NCI-H526 treated with DMSO at 0.1 percent for 48 hours (cell line): ENCODE data around the gene CAPN12.

Source experiments
- DNase-seq: peaks from one replicate; lab custom pipeline; 2025; lab: John Stamatoyannopoulos, UW

The CAPN12 gene

DNA sequence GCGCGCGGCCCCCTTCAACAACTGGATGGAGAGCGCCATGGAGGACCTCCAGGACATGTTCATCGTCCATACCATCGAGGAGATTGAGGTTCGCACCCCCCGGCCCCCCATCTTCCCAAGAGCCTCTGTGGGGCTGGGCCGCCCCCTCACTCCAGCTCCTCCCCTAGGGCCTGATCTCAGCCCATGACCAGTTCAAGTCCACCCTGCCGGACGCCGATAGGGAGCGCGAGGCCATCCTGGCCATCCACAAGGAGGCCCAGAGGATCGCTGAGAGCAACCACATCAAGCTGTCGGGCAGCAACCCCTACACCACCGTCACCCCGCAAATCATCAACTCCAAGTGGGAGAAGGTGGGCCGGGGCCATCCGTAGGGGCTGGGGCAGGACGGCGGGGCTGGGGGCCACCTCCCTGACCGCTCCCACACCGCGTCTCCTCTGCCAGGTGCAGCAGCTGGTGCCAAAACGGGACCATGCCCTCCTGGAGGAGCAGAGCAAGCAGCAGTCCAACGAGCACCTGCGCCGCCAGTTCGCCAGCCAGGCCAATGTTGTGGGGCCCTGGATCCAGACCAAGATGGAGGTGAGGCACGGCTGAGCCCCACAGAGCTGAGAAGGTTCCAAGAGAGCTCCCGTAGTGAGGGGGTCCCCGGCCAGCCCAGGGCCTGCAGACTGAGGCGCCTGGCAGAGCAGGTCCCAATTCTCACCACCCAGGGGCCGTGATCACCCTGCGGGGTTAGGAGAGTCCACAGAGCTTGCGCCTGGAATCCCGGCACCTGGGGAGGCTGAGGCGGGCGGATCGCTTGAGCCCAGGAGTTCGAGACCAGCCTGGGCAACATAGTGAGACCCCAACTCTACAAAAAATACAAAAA is 20.1 kb downstream of the CAPN12 start:
- no peak for DNase-seq

DNA sequence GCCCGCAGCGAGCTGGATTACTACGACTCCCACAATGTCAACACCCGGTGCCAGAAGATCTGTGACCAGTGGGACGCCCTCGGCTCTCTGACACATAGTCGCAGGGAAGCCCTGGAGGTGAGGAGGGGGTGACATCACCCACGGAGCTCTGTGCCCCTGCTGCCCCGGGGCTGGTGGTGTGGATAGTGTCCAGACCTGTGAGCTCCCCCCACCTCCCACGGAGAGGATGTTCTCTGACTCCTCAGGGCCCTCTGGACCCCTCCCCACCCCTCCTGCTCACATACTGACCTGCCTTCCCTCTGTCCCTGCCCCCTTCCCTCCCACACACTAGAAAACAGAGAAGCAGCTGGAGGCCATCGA is 20.7 kb downstream of the CAPN12 start:
- no peak for DNase-seq

DNA sequence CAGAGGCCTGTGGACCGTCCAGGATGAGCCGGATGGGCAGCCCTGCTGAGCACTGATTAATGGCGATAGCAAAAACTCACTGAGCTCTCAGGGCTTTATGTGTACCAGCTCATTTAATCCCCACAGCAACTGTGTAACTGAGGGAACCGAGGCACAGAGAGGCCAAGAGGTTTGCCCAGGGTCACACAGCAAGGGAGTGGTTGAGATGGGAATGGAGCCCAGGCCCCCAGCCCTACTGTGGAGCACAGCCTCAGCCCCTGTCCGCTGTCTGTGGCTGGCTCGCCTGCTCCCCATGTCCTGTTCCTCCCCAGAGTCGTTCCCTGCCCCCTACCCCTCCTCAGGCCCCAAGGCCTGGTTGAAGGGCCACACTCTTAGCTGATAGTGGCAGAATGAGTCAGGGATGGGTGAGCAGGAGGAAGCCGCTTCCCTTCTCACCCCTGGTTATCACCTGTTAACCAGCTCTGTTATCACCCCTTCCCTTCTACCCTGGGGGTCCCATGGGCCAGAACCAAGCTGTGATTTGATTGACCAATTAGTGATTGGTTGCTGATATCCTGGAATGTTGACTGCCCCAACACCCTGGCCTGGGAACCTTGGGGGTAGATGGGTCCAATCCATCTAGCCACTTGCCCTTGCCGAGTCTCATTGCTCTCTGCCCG is 21.2 kb downstream of the CAPN12 start:
- DNase-seq: no peak

DNA sequence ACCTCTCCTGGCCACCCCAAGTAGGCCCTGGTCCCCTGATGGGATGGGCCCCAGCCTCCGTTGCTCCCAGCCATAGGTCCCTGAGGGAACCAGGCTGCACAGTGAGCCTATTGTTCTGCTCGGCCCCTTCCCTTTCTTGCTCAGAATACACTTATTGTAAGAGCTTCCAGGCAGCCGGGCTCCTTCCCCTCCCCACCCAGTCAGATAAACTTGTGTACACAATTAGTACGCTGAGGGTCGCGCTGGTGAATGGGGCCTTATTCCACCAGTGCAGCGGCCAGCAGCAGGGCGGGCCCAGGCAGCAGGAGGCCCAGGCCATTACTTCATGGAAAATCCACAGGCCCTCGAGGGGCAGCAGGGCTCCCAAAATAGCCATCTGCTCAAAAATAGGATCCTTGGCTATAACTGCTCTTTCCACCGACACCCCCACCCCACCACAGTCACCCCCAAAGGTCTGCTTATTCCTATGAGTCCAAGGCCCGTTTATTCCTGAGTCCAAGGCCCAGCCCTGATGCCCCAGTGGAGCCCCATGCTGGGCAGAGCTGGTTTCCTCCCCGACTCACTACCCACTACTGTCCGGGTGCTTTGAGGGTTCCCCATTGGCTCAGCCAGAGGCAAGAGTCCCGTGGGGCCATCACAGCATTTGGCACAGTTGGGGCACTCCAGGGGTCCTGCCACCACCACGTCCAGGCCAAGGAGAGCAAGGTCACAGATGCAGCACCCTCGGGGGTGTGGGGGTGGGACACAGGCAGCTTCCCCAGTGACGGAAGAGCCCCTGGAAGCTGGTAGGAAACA is 22.1 kb downstream of the CAPN12 start:
- peak; percentile 88 for DNase-seq

DNA sequence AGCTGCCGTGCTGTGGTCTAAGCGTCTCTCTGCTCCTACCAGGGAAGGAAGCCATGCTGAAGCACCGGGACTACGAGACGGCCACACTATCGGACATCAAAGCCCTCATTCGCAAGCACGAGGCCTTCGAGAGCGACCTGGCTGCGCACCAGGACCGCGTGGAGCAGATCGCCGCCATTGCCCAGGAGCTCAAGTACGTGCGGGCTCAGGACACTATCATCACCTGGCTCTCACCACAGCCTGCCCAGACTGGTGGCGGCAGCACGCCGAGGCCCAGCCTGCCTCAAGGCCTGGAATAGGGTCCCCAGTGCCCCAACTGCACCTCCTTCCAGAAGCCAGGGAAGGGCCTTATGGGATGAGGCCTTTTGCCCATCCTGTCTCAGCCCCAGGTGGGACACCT is 22.8 kb downstream of the CAPN12 start:
- no peak for DNase-seq

DNA sequence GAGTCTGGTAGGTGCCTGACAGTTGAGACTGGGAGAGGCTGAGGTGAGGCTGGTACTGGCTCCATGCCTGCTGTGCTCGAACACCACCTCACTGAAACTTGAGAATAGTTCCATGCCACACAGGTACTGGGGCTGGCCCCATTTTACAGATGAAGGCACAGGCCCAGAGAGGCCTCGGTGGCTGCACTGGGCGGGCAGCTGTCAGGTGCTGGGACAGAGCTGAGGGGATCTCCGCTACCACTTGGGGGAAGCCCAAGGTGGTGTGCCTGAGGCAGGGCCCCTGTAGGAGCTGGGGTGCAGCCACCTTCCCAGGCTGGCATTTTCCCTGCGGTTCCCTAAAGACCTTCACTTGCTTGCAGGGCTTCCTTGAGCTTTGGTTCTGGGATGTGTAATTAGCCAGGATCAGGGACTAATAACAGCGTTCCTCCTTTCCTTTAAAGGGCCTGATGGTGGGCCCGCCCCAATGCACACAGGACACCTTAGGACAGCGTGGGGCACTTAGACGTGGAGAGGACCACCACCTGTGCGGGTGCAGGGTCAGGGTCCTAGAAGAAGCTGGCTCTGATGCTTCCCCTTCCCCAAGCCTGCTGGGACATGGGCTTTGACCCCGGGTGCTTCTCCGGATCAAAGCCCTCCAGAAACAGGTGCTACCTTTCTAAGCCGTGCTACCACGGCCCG is 23.6 kb downstream of the CAPN12 start:
- no peak for DNase-seq

DNA sequence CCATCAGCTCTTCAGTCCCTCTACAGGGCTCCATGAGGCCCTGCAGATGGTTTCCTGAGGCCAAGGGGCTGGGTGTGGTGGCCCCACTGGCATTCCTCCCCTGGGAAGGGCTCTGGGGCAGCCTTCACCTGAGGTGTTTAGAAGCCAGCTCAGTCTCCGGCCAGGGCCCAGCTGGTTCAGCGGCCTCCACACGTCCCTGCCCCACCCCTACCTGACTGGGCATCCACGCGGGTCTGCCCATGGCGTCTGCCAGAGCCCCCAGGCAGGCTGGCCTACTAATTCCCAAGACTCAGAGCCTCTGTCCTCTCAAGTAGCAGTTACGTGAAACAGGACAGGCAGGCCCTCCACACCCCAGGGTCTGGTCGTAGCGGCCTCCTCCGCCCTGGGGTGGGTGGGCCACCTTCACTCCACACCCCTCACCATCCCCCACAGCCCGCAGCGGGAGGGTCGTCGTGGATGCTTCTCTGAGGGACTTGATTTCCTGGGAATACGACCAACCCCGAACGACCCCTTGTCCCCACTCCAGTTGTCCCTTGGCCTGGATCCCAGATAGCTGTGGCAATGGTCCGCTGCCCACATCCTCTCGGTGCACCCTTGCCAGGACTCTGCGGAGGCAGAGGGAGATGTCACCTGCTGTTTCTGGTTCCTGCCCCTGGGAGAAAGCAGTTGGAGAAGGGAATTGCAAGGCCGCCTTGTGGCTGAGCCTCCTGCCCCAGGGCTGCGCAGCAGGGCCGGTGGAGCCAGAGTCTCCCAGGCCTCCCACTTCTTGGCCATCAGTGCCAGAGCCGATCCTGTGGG is 24.3 kb downstream of the CAPN12 start:
- DNase-seq: no peak

DNA sequence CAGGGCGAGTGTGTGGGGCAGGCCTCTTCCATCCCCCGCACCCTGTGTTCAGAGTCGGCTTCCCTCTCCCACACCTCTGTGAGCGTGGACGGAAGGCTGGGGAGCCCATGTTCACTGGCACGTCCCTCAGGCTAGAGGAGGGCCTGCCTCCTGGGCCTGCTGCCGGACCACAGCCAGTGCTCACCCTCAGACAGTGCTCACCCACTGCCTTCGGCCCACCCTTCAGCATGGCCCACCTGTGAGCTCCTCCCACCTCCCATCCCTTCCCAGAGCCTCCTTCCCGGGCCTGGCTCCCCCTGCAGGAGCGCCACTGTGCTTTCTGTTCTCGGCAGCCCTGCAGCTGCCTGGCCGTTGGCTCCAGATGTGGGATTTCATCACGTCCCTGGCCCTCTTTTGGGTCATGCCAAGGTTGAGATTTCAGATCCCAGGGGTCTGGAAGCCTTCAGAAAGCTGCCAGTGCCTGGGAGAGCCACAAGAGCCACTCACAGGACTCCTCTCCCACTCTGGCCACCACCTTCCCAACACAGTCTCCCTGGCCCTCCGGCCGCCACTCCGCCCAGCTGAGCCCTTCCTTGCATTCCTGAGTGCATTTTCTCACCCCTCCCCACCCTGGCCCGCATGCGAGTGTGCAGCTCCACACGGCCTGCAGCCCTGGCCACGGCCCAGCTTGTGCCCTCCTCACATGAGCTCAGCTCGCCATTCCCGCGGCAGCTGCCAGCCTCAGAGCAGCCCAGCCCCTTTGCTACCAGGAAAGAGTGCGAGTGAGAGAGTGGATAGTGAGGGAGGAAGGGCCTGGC is 25.3 kb downstream of the CAPN12 start:
- DNase-seq: no peak

DNA sequence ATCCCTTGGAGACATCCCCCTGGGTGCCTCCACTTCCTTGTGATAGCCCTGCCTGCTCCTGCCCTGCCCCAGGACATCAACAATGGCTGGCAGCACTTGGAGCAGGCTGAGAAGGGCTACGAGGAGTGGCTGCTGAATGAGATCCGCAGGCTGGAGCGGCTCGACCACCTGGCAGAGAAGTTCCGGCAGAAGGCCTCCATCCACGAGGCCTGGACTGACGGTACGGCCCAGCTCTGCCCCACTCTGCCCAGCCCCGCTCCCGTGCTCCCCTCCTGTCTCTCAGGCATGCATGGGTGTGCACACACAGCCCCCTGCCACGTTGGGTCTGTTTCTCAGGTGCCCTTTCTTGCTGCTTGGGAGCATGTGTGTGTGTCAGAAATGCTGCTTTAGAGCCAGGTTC is 26.4 kb downstream of the CAPN12 start:
- DNase-seq: no peak

DNA sequence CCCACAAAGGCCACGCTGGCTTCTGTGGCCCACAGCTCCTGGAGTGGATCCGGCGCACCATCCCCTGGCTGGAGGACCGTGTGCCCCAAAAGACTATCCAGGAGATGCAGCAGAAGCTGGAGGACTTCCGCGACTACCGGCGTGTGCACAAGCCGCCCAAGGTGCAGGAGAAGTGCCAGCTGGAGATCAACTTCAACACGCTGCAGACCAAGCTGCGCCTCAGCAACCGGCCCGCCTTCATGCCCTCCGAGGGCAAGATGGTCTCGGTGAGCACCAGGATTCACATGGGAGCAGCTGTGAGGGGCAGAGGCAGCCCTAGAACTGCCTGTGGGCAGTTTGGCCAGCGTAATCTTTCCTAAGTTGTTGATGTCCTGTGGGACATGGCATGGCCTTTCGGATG is 27.2 kb downstream of the CAPN12 start:
- DNase-seq: no peak

DNA sequence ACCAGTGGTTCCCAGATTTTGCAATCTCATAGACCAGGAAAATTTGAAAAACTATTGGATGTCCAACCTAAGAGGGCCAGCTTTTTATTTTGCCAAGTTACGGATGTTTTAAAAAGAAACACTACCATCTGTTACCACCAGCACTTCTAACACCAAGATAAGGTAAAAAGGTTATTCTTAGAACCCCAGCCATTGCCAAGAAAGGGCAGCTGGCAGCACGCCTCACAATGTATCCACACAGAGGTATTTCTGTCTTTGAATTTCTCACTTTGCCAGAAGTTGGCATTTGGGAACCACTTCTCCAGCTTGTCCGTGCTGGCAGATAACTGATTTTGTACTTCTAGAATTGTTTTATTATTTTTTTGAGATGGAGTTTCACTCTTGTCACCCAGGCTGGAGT is 28.7 kb downstream of the CAPN12 start:
- DNase-seq: no peak

DNA sequence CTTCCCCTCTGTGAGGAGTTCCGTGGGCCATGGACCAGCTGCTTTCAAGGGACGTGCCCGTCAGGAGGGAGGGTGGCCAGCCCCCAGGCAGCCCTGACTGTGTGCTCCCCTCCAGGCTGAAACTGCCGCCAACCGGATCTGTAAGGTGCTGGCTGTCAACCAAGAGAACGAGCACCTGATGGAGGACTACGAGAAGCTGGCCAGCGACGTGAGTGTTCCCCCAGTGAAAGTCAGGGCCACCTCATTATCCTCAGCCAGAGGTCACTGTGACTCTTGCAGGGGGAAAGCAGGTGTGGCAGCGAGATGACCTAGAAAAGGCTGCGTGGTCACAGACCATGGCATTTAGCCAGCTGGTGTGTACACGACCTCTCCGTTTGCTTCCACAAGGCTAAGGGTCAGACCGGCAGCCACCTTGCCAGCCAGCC is 29.9 kb downstream of the CAPN12 start:
- DNase-seq: no peak

DNA sequence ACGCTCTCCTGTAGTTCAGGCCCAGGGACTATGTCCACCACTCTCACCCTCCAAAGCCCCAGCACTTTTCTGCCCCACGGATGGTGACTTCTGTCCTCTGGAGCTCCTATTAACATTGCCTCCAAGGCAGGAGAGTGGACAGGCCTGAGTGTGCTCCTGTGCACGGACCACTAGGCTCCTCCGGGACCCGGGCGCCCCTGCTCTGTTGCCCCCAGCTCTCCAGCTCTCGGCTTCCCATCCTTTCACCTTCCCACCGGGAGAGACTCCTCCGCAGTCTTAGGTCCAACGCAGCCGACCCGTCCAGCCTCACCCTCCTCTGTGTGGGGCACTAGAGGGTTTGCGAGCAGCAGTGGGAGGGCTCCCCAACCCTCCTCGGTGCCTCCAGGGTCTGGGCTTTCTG is 30.4 kb downstream of the CAPN12 start:
- no peak for DNase-seq

DNA sequence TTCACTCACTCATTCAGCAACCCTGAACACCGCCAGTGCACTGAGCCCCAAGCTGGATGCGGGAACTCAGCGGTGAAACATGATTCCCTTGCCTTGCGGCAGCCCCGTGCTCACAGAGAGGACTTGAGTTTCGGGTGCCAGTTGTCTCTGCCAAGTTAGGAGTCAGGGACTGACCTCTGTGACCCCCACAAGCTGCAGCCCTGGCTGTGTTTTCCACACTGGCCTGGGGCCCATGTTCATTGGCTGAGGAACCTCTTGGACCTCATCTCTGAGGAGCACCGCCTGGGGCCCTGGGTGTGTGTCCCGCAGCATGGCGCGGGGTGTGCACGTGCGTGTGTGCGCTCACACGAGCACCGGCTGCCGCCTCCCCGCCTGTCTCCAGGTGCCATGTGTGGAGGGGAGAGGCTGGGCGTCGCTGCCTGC is 31.0 kb downstream of the CAPN12 start:
- no peak for DNase-seq

DNA sequence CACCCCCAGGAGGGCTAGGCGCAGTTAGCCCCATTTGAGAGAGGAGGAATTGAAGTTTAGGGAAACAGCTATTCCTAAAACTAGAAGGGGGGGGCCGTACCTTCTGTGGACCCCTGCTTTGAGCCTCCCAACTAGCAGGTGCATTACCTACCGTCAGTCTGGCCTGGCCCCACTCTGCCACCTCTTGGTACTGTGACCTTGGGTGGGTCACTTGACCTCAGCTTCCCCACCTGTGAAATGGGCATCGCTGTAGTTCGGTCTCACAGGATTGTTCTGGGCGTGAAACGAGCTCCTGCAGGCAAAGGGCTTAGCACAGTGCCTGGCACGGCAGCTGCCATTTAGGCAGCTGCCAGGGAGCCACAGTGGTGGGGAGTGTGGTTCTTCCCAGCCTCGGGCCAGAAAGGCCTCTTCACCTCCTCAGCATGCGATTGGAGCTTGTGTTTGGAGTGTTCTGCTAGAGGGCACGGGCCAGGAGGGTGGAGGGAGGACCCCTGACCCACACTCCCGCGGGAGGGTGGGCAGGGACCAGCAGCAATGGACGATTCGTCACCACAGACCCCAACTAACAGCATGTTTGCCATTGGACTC is 32.0 kb downstream of the CAPN12 start:
- DNase-seq: no peak

DNA sequence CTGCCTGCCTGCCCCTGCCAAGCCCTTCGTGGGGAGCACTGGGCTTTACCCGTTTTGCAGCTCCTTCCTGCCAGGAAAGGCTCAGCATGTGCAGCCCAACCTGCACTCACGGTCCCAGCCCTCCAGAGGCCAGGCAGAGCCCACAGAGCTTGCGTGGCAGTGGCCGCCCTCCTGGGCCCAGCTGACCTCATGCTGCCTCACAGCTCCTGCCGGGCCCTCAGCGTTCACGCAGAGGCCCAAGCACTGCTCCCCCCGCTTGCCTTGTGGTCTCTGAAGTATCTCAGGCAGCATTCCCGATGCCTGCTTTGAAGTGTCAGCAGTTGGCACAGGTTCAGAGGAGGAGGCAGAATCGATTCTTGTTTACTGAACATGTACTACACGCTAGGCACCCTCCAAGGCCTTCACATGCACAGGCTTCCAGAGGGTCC is 32.5 kb downstream of the CAPN12 start:
- no peak for DNase-seq

DNA sequence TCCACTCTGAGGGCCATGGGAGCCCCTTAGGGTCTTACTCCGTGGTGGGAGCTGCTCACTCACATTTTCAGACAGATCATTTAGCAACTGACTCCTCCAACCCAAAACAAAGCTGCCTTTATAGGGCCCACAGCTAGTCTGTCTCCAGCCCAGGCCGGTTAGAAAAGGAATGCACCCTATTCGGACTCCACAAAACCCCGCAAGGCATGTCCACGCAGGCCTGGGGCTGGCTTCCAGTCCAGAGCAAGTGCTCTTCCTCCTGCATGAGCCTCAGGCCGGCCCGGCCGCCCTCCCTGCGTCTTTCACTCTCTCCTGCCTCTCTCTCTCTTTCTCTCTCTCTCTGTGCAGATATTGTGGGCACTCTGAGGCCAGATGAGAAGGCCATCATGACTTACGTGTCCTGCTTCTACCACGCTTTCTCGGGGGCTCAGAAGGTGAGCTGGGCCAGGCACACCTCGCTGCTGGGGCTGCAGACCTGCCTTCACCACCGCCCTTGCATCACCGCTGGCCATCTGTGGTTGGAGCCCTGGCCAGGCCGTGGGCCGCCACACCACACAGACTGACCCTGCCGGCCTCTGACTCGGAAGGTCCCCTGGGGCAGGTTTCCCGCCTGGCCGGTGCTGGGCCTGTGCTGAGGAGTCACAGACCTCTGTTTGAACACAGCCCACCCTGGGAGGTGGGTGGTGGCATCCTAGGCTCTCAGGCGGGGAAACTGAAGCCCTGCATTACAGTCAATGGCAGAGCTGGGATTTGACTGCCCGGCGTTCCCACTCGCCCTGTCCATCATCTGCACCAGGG is 33.1 kb downstream of the CAPN12 start:
- DNase-seq: no peak

DNA sequence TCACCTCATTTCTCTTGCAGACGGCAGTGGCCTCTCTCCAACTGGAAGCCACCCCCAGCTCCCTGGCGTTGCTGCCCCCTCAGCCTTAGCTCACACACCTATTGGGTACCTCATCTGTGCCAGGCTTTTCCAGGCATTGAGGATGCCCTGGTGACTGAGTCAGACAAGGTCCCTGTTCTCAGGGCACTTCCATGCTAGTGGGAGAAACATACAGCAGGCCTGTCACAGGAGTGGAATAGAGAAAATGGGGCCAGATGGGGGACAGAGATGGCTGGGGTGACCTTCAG is 33.9 kb downstream of the CAPN12 start:
- no peak for DNase-seq

DNA sequence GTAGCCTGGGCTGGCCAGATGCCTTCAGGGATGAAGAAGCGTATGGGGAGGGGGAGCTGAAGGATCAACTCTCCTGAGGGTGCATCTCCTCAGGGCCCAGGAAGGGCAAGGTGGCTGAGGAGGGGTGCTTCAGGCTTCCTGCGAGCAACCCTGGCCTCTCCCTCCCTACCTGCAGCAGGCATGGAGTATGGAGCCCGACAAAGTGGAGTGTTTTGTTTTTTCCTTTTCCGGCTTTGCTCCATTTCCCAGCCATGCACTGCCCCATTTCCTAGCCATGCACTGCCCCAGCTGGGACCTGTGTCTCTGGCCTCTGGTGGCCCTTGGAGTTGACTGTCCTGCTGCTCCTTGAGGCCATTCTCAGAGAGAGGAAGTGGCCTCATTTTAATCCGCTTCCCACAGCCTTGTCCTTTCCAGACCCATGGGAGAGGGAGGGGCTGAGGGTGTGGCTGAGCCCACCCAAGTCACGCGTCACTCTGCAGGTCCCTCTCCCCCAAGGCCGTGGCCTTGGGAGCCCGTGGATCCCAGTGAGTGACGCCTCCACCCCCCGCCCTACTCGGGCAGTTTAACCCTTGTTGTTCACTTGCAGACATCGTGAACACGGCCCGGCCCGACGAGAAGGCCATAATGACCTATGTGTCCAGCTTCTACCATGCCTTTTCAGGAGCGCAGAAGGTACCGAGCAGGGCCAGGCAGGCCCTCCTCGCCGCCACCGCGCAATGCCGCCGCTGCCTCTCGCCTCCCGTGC is 34.4 kb downstream of the CAPN12 start:
- no peak for DNase-seq
